Stimulated activated CD4-positive, alpha-beta T cell treated with anti-CD3 and anti-CD28 coated beads, Interleukin-4, amount 100 ng/mL, for 1 hour (primary cell): Measurements from ENCODE around the gene ELL.

ENCODE experiments used
- DNase-seq: peaks from one replicate; pipeline ENCODE4 v3.0.0-alpha.2; 2020

The ELL gene

GRCh38 chr19:18431351-18432197 lies 90.3 kb downstream of the ELL start:
- no peak for DNase-seq

GRCh38 chr19:18430417-18431144 lies 91.3 kb downstream of the ELL start:
- DNase-seq = no peak

GRCh38 chr19:18429717-18430416 lies 92.0 kb downstream of the ELL start:
- no peak for DNase-seq

GRCh38 chr19:18428787-18429674 lies 92.8 kb downstream of the ELL start:
- DNase-seq = peak; percentile 70

- DNase-seq = no peak
Observed at GRCh38 chr19:18428173-18428786, 93.6 kb downstream of the ELL start.

GRCh38 chr19:18427743-18428113 lies 94.1 kb downstream of the ELL start:
- no peak for DNase-seq

- no peak for DNase-seq
Observed at GRCh38 chr19:18427080-18427742, 94.7 kb downstream of the ELL start.

- no peak for DNase-seq
Observed at GRCh38 chr19:18426416-18426767, 95.5 kb downstream of the ELL start.

GRCh38 chr19:18425515-18426415 lies 96.1 kb downstream of the ELL start:
- DNase-seq = no peak

- no peak for DNase-seq
Observed at GRCh38 chr19:18424890-18425514, 96.9 kb downstream of the ELL start.

GRCh38 chr19:18424122-18424889 lies 97.6 kb downstream of the ELL start:
- DNase-seq = no peak

GRCh38 chr19:18423258-18424020 lies 98.4 kb downstream of the ELL start:
- DNase-seq = no peak

- DNase-seq = no peak
Observed at GRCh38 chr19:18422530-18423191, 99.2 kb downstream of the ELL start.

- no peak for DNase-seq
Observed at GRCh38 chr19:18421371-18421959, 100.4 kb downstream of the ELL start.

GRCh38 chr19:18420930-18421329 lies 100.9 kb downstream of the ELL start:
- no peak for DNase-seq

GRCh38 chr19:18419699-18420460 lies 102.0 kb downstream of the ELL start:
- DNase-seq = peak; percentile 54
